GM08714 (cell line): Measurements from ENCODE around the gene LCOR.

Source experiments
- H3K4me3 ChIP-seq: fragments of 200-500 bp; sonication (Bioruptor generic); 2 replicates; pipeline ENCODE4 v1.5.1; 2014; ENCODE audit warnings: mild to moderate bottlenecking, low read length, inconsistent platforms
- ZNF274 ChIP-seq: IDR thresholded peaks from 2 replicates; pipeline ENCODE4 v1.6.1; 2012; ENCODE audit warnings: mild to moderate bottlenecking, low read depth, low read length

The LCOR gene

DNA sequence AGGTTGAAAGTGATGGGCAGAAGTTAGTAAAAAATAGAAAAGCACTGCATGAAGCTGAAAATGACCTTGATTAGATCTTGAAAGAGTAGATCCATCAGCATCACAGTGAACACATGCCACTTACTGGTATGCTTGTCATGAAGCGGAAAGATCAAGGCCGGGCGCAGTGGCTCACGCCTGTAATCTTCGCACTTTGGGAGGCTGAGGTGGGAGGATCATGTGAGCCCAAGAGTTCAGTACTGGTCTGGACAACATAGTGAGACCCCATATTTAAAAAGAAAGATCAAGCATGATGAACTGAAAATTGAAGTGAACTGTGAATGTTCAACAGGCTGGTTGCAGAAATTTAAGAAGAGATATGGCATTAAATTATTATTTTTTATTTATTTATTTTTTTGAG lies 18.0 kb downstream of the LCOR start:
- TF ChIP-seq ZNF274, result no peak
- no peak overlapping the region for H3K4me3 ChIP-seq

- no peak for TF ChIP-seq ZNF274
- H3K4me3 ChIP-seq, result no peak overlapping the region
Measured at GRCh38 chr10:96850825-96851224, 18.7 kb downstream of the LCOR start.

DNA sequence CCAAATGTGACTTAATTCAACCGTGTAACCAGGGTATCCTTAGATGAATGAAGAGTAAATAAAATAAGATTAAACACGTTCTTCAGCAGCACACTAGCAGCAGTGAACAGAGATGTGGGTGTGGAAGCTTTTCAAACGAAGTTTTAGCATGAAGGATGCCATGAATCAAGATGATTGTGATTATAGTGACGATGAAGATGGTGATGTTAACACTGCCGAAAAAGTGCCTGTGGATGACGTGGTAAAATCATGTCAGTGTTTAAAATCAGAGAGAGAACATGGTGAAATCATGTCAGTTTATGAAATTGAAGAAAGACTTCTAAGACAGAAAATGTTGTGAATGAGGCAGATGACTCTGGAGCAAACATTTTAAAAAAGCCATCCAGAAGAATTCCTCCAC lies 19.2 kb downstream of the LCOR start:
- no peak for TF ChIP-seq ZNF274
- H3K4me3 ChIP-seq, result no peak overlapping the region

DNA sequence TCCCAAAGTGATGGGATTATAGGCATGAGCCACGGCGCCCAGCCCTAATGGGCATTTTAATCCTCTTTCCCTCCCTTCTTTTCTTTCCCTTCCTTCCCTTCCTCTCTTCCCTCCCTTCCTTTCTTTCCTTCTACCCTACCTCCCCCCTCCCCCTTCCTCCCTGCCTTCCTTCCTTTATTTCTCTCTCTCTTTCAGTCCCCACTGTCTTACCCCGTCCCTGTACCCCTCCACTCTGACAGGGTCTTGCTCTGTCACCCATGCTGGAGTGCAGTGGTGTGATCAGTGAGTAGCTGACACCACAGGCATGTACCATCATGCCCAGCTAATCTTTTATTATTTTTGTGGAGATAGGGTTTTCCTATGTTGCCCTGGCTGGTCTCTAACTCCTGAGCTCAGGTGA lies 24.2 kb downstream of the LCOR start:
- TF ChIP-seq ZNF274, result no peak
- H3K4me3 ChIP-seq, result no peak overlapping the region

GRCh38 chr10:96857301-96858012 lies 25.4 kb downstream of the LCOR start:
- no peak for TF ChIP-seq ZNF274
- no peak overlapping the region for H3K4me3 ChIP-seq

DNA sequence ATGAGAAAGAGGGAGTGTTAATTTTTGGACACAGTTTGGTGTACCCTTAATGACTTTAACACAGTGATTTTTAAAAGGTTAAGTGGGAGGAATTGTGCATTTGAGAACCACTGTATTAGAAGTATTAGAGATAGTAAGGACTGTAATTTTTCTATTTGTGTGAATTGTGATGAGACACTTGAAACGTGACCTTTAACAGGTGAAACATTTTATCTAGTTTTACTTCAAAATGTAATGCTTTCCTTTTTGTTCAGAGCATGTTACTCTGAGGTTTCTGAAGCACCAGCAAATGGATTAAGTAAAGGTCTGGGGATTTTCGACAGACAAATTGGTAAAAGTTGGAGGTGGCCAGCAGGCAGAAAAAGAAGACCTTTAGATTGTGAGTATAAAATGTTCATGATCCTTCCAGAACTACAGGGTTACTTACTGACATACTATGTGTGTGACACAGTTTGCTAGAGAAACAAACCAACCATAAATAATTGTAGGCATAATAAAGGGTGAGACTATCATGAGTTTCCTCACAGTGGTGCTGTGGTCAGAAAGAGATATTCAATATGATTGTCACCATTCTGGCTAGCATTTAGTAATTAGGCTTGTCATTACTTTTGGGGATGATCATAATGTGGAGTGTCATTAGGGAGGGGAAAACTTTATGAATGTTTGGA lies 26.1 kb downstream of the LCOR start:
- H3K4me3 ChIP-seq, result no peak overlapping the region
- TF ChIP-seq ZNF274, result no peak

DNA sequence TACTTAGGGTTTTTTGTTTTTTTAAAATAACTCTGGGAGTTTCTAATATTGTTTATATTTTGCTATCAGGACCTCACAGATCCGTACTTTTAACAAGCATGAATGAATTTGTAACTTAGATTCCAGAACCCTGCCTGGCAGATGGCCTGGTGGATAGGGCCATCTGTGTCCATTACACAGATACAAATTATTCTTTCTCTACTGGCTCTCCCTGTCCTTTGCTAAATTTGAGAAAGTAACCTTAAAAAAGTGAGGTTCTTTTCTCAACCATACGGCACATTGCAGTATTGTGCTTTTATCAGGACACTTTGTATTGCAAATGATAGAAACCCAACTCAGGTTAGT lies 26.6 kb downstream of the LCOR start:
- no peak overlapping the region for H3K4me3 ChIP-seq
- no peak for TF ChIP-seq ZNF274

DNA sequence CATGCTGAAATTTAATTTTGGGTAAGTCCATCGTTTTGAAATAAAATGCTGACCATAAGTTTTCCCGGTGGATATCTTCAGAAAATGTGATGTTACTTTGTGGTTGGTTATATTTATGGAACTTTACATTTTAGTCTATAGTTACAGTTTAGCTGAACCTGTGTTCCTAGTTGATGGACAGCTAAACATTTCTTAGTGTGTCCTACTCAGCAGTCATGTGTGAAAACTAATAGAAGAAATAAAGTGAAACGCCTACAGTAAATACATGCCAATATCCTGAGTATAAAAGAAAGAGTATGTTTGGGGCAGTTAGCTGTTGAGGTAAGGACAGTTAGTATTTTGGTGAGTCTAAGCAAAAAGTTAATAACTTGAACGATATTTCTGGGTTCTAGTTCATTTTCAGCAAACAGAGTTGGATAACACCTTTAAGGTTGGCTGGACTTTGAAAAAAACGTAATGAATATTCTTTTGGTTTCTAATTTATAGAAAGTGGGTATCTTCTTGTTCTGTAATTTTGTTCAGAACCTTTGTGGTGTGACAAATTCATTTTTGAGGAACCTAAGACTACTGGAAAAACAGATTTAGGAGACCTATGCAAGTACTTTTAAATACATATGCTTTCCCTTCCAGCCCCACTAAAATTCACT lies 28.7 kb downstream of the LCOR start:
- TF ChIP-seq ZNF274, result no peak
- H3K4me3 ChIP-seq, result no peak overlapping the region

GRCh38 chr10:96863922-96864543 lies 31.9 kb downstream of the LCOR start:
- H3K4me3 ChIP-seq, result no peak overlapping the region
- TF ChIP-seq ZNF274, result no peak

GRCh38 chr10:96873086-96873485 lies 41.0 kb downstream of the LCOR start:
- no peak overlapping the region for H3K4me3 ChIP-seq
- TF ChIP-seq ZNF274, result no peak

DNA sequence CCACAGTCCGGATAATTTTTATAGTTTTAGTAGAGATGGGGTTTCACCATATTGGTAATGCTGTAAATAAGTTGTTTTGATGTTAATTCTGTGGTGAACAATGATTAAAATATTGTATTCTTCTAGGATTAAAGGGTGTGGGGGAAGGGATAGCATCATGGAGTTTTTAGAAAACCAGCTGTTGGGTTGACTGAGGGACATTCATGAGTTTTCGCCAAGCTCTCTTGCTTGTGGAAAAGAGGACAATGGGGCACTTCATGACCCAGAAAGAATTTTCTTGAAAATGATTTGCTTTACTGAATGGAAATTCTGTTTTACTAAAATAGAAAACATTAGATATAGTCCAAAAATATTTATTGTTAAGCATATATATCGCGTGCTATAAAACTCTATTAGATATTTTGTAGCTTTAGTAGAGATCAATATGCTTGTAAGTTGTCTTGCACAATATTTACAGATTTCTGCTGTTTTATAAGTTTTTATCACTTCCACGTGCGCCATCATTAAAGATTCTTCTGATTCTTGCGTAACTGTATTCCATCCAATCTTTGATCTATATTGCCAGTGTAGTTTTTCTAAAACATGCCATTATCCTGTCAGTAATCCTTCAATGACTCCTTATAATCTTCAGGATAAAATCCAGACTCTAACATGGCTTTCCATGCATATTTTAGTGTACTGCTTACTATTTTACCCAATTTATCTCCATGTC lies 41.8 kb downstream of the LCOR start:
- H3K4me3 ChIP-seq, result no peak overlapping the region
- TF ChIP-seq ZNF274, result no peak

DNA sequence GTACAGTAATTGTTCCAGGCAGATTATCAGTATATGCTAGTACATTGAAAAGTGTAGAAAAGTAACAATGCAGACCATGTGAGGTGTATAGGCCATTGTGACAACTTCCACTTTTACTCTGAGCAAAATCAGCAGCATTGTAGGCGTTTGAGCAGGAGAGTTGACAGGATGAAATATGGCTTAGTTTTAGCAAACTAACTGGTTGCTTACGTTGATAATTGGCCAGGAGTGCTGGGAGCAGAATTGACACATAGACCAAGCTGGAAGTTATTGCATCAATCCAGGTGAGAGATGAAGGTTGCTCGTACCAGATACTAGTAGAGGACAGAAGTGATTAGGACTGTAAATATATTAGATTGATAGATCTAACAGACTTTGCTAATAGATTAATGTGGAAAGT lies 46.0 kb downstream of the LCOR start:
- no peak overlapping the region for H3K4me3 ChIP-seq
- no peak for TF ChIP-seq ZNF274

- H3K4me3 ChIP-seq, result no peak overlapping the region
- TF ChIP-seq ZNF274, result no peak
Measured at GRCh38 chr10:96880575-96880974, 48.5 kb downstream of the LCOR start.
